ENCODE results near the gene QKI. TPM values are rescaled to one million over a fixed set of nuclear protein-coding genes. Genes with fewer than 3 reads are reported as not detected.

QKI gene
- total and polyA plus RNA-seq, 2 donors (not counting 3 experiments of a cell fraction or from before 2014, with no cell fraction given): 178 to 232 TPM

DNA sequence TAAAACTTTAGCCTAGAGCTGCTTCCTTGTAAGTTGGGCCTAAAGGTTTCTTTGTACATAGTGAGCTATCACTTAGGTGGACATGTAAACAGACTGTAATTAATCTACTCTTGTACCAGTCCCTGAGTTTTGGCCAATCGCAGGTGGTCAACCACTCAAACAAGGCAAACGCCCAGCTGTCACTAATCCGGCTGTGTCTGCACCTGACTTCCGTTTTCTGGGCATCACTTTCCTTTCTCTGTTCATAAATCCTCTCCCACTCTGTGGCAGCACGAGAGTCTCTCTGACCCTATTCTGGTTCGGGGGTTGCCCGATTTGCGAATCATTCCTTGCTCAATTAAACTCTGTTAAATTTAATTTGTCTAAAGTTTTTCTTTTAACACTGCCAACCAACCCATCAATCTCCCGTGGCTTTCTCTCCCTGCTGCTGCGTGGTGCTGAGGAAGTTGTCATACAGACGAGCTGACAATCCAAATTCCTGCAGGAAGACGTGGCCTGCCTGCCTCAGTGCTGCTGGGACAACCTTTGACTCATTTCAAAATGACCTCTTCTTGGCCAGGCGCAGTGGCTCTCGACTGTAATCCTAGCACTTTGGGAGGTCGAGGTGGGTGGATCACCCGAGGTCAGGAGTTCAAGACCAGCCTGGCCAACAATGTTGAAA is 206.3 kb downstream of the QKI start:
- CTCF ChIA-PET: no interaction called here
- dilution Hi-C loops (cut with MboI; ENCODE audit: extremely low pct_ligation_motif_present, low sequenced_read_pairs): no loop called here

More for the DNA sequence above, 206.3 kb downstream of the QKI start:
- H3K27ac ChIP-seq (ENCODE audit: insufficient read depth, low read depth, low read length): no peak overlapping the region
- no peaks in the 10 kb centered on the region for H3K9me3 ChIP-seq (replicated peaks; ENCODE audit: control insufficient read depth, insufficient read depth, low read length)
- DNase-seq (ENCODE audit: low read depth, low spot score) (no peak), FAIRE-seq (no peak)
- no TSS peak for BruUV-seq (replicated peaks)
- TF ChIP-seq EZH2 (IDR thresholded peaks at IDR 0.05; ENCODE audit: borderline replicate concordance, low read depth, low read length, severe bottlenecking) (no peak), MYC (IDR thresholded peaks at IDR 0.05; ENCODE audit: low read depth, low read length) (no peak), POLR2A (IDR thresholded peaks at IDR 0.05; ENCODE audit: low read depth, low read length) (no peak), JUN (IDR thresholded peaks at IDR 0.05; ENCODE audit: borderline replicate concordance, insufficient read depth, insufficient read length, low read depth) (no peak), GATA2 (IDR thresholded peaks at IDR 0.05; ENCODE audit: insufficient read depth, insufficient read length, low read depth, low read length) (no peak), FOS (IDR thresholded peaks at IDR 0.05; ENCODE audit: borderline replicate concordance, insufficient read depth, low read length) (no peak), POLR2AphosphoS5 (IDR thresholded peaks at IDR 0.05; ENCODE audit: insufficient read depth, low read depth, low read length) (no peak)
- TF ChIP-seq, protein P1, sequence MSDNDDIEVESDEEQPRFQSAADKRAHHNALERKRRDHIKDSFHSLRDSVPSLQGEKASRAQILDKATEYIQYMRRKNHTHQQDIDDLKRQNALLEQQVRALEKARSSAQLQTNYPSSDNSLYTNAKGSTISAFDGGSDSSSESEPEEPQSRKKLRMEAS (IDR thresholded peaks at IDR 0.05; ENCODE audit: insufficient read depth, insufficient read length): no peak
- TF ChIP-seq, protein P2, sequence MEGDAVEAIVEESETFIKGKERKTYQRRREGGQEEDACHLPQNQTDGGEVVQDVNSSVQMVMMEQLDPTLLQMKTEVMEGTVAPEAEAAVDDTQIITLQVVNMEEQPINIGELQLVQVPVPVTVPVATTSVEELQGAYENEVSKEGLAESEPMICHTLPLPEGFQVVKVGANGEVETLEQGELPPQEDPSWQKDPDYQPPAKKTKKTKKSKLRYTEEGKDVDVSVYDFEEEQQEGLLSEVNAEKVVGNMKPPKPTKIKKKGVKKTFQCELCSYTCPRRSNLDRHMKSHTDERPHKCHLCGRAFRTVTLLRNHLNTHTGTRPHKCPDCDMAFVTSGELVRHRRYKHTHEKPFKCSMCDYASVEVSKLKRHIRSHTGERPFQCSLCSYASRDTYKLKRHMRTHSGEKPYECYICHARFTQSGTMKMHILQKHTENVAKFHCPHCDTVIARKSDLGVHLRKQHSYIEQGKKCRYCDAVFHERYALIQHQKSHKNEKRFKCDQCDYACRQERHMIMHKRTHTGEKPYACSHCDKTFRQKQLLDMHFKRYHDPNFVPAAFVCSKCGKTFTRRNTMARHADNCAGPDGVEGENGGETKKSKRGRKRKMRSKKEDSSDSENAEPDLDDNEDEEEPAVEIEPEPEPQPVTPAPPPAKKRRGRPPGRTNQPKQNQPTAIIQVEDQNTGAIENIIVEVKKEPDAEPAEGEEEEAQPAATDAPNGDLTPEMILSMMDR (IDR thresholded peaks at IDR 0.05; ENCODE audit: extremely low read depth in 1 of 2, insufficient read depth in 1 of 2, low read depth in 1 of 2, low read length in 2 of 2): no peak
- H2AFZ ChIP-seq (ENCODE audit: low read depth, low read length): no peak overlapping the region
- no peaks in the 10 kb centered on the region for H3K79me2 ChIP-seq (ENCODE audit: control insufficient read depth, insufficient read depth, low read length)
- no peaks in the 10 kb centered on the region for H3K9me1 ChIP-seq (replicated peaks; ENCODE audit: control insufficient read depth, extremely low read depth, insufficient read depth, low read length)
- H3K4me2 ChIP-seq (ENCODE audit: insufficient read depth, low read length): no peak overlapping the region
- no peaks in the 10 kb centered on the region for H3K27me3 ChIP-seq (ENCODE audit: control insufficient read depth in 2 of 2, insufficient read depth in 2 of 2, low read length in 2 of 2)
- no peak overlapping the region for H3K4me3 ChIP-seq (replicated peaks in 1 of 3; ENCODE audit: insufficient read depth in 1 of 3, low read depth in 1 of 3, low read length in 3 of 3)
- no peaks in the 10 kb centered on the region for H4K20me1 ChIP-seq (replicated peaks; ENCODE audit: control insufficient read depth, extremely low read depth, insufficient read depth, low read length)
- POLR2A ChIA-PET: no interaction called here
- no peaks in the 10 kb centered on the region for H3K4me1 ChIP-seq (ENCODE audit: control insufficient read depth, extremely low read depth, insufficient read depth, low read length)
- intact Hi-C loops (cut with micrococcal nuclease): no loop called here
- H3K9ac ChIP-seq (replicated peaks; ENCODE audit: extremely low read depth, insufficient read depth, low read length): no peak overlapping the region
- H3K36me3 ChIP-seq (ENCODE audit: control insufficient read depth in 2 of 2, extremely low read depth in 1 of 2, insufficient read depth in 2 of 2, low read length in 2 of 2): no peaks in the 10 kb centered on the region

Data from endothelial cell of umbilical vein (primary cell).